Activated CD4-positive, alpha-beta memory T cell treated with anti-CD3 and anti-CD28 coated beads, Interleukin-2, amount 10 ng/mL, durations not matched to agents 7 days and 5 days (primary cell): ENCODE measurements around the gene OR2T10. TPM values are rescaled to one million over a fixed set of nuclear protein-coding genes. Genes with fewer than 3 reads are reported as not detected.

Source experiments
- CTCF ChIA-PET: fragments of 350-600 bp; sonication (Branson Sonifier 250); formaldehyde crosslinking; loops from one replicate; lab custom pipeline; 2021; ENCODE audit warnings: antibody characterized with exemption, inconsistent platforms; lab: Charles Lee
- POLR2A ChIA-PET: fragments of 350-600 bp; sonication (Branson Sonifier 250); formaldehyde crosslinking; loops from one replicate; lab custom pipeline; 2021; ENCODE audit warnings: antibody characterized with exemption; lab: Charles Lee
- DNase-seq: peaks from one replicate; pipeline ENCODE4 v3.0.0-alpha.2; 2020
- H3K27ac Mint-ChIP-seq: one replicate; pipeline ENCODE4 v1.8.0; 2021; ENCODE audit warnings: mild to moderate bottlenecking, mixed read lengths
- H3K27me3 Mint-ChIP-seq: one replicate; pipeline ENCODE4 v1.8.0; 2021; ENCODE audit warnings: mixed read lengths
- H3K36me3 Mint-ChIP-seq: one replicate; pipeline ENCODE4 v1.8.0; 2021; ENCODE audit warnings: low read depth, mixed read lengths
- H3K4me1 Mint-ChIP-seq: one replicate; pipeline ENCODE4 v1.8.0; 2021; ENCODE audit warnings: mixed read lengths
- H3K4me3 Mint-ChIP-seq: one replicate; pipeline ENCODE4 v1.8.0; 2021; ENCODE audit warnings: mild to moderate bottlenecking, mixed read lengths
- H3K9me3 Mint-ChIP-seq: one replicate; pipeline ENCODE4 v1.8.0; 2021; ENCODE audit warnings: mixed read lengths
- total RNA-seq, 2 experiments: library from RNA; stranded (reverse); gene quantifications; one replicate each; pipeline ENCODE4 v1.2.3, GENCODE V29; 2021

Gene OR2T10
- total RNA-seq, 2 experiments from 2014 or later = not detected

DNA sequence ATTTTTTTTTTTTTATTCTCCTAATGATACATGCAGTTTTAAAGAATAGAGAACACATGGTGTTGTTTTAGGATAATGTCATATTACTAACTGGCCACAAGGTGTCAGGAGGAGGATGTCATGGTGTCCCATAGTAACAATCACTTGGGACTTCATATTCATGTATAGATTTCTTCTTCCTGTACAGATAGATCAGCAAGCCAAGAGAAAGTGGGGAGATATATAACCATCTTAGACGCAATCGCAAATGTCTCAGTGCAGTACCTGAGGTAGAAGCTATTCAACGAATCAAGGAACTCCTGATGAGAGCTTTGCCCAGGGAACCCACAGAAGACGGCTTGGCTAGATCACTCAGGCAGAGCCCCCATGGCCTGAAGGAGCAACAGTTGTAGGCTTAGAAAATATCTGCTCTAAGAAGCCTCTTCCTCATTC is 25.1 kb upstream of the OR2T10 start:
- ChIA-PET POLR2A (no interaction called here), CTCF (interaction anchor here (1.4 to 4.1 kb wide), 3 partner anchors 9 to 184 kb away, joined by 3 to 16 read pairs (median 7); no protein-coding TSS in a partner anchor)
- no peak for DNase-seq
- no peaks in the 10 kb centered on the region for H3K4me1 Mint-ChIP-seq
- no peak overlapping the region for H3K27ac Mint-ChIP-seq
- peaks cover 2% of the 10 kb centered on the region for H3K27me3 Mint-ChIP-seq
- H3K9me3 Mint-ChIP-seq = no peaks in the 10 kb centered on the region
- H3K36me3 Mint-ChIP-seq = no peaks in the 10 kb centered on the region
- H3K4me3 Mint-ChIP-seq = no peak overlapping the region

DNA sequence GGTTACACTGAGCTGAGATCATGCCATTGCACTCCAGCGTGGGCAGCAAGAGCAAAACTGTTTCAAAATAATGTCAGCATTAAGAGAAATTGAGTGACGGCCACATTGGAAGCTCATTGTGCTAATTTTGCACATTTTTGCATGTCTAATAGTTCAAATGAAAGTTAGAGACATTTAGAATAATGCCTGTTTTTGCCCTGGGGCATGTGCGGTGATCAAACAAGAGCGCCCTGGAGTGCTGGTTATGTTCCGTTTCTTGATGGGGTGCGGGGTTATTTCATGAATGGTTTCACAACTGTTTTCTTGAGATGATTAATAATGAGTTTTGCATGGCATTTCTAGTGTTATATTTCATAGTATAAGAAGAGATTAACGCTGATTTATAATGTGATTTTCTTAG is 24.3 kb upstream of the OR2T10 start:
- no peaks in the 10 kb centered on the region for H3K9me3 Mint-ChIP-seq
- DNase-seq = no peak
- ChIA-PET POLR2A (no interaction called here), CTCF (interaction anchor here (0.9 to 4.1 kb wide), 3 partner anchors 14 to 217 kb away, joined by 4 to 16 read pairs (median 4); no protein-coding TSS in a partner anchor)
- H3K27ac Mint-ChIP-seq = no peak overlapping the region
- H3K4me3 Mint-ChIP-seq = no peak overlapping the region
- peaks cover 2% of the 10 kb centered on the region for H3K27me3 Mint-ChIP-seq
- H3K36me3 Mint-ChIP-seq = no peaks in the 10 kb centered on the region
- no peaks in the 10 kb centered on the region for H3K4me1 Mint-ChIP-seq

DNA sequence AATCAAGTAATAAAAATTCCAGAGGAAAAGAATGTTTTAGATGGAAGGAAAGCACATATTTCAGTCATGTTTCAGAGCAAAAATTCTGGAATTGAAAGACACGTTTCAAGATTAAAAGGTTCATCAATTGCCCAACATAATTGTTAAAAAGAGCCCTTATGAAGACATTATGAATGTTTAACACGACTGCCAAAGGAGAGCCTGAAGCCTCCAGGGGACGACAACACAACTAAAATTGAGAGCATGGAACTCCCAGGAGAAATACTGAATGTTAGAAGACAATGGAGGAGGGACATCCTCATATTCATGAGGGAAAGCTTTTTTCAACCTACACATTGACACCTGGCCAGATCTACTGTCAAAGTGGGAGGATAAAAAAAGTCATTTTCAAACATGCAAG is 21.4 kb upstream of the OR2T10 start:
- CTCF ChIA-PET = no interaction called here
- Mint-ChIP-seq H3K4me1 (no peaks in the 10 kb centered on the region), H3K4me3 (no peak overlapping the region), H3K27ac (no peak overlapping the region), H3K27me3 (peaks cover 2% of the 10 kb centered on the region), H3K9me3 (no peaks in the 10 kb centered on the region), H3K36me3 (no peaks in the 10 kb centered on the region)
- POLR2A ChIA-PET = no interaction called here
- DNase-seq = peak; percentile 53

- CTCF ChIA-PET = no interaction called here
- DNase-seq = no peak
- Mint-ChIP-seq H3K27me3 (peaks cover 2% of the 10 kb centered on the region), H3K9me3 (no peaks in the 10 kb centered on the region), H3K4me3 (no peak overlapping the region), H3K4me1 (peaks cover 2% of the 10 kb centered on the region), H3K36me3 (no peaks in the 10 kb centered on the region), H3K27ac (no peak overlapping the region)
- POLR2A ChIA-PET = no interaction called here
These were observed 20.6 kb upstream of the OR2T10 start for GRCh38 chr1:248618119-248618518.

DNA sequence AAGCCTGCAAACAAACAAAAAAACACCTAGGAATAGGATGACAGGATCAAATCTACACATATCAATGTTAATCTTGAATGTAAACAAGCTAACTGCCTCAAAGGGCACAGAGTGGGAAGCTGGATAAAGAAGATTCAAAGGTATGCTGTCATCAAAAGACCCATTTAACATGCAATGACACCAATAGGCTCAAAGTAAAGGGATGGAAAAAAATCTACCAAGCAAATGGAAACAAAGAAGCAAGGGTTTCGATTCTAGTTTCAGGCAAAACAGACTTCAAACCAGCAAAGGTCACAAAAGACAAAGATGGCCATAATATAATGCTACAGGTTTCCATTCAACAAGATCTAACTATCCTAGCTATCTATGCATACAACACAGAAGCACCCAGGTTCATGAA is 16.2 kb upstream of the OR2T10 start:
- H3K27ac Mint-ChIP-seq = no peak overlapping the region
- no peak overlapping the region for H3K4me3 Mint-ChIP-seq
- H3K4me1 Mint-ChIP-seq = peaks cover 4% of the 10 kb centered on the region
- no peak for DNase-seq
- H3K27me3 Mint-ChIP-seq = no peaks in the 10 kb centered on the region
- no peaks in the 10 kb centered on the region for H3K36me3 Mint-ChIP-seq
- H3K9me3 Mint-ChIP-seq = no peaks in the 10 kb centered on the region
- POLR2A ChIA-PET = interaction anchor here (0.7 kb wide), 1 partner anchor 143 kb away, joined by 3 read pairs; no protein-coding TSS in a partner anchor
- CTCF ChIA-PET = interaction anchor here (1.4 kb wide), 1 partner anchor 9 kb away, joined by 7 read pairs; no protein-coding TSS in a partner anchor

DNA sequence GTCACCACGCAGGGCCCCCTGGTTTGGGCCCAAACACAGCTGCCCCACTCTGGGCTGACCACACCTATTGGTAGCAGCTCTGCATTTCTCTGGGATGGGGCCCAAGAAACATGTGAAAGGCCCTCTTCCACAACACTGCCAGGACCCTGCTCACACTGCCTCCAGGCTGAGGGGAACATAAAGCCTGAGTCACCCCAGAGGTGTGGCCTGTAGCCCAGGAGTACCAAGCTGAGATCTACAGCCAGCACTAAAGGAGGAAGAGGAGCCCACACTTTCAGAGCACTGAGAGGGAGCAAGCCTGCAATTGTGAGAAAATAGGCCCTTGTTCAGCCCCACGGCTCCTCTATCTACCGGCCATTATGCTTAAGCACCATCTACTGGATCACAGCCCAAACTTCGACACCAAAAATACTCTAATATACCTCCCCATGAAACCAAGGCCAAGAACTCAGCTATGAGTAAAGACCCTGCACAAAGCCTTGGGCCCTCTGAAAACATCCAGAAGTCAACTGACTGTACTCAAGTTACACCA is 14.4 kb upstream of the OR2T10 start:
- no peak overlapping the region for H3K27ac Mint-ChIP-seq
- POLR2A ChIA-PET = no interaction called here

GRCh38 chr1:248610301-248610700 is 12.8 kb upstream of the OR2T10 start:
- Mint-ChIP-seq H3K4me1 (peaks cover 5% of the 10 kb centered on the region), H3K27ac (no peak overlapping the region), H3K27me3 (no peaks in the 10 kb centered on the region), H3K9me3 (no peaks in the 10 kb centered on the region), H3K4me3 (no peak overlapping the region), H3K36me3 (no peaks in the 10 kb centered on the region)
- DNase-seq = no peak
- CTCF ChIA-PET = interaction anchor here (1.2 kb wide), 1 partner anchor 10 kb away, joined by 3 read pairs; no protein-coding TSS in a partner anchor
- POLR2A ChIA-PET = no interaction called here

More for the DNA sequence above, 14.4 kb upstream of the OR2T10 start:
- H3K4me3 Mint-ChIP-seq = no peak overlapping the region
- no peak for DNase-seq
- H3K27me3 Mint-ChIP-seq = no peaks in the 10 kb centered on the region
- peaks cover 4% of the 10 kb centered on the region for H3K4me1 Mint-ChIP-seq
- CTCF ChIA-PET = interaction anchor here (0.8 kb wide), 1 partner anchor 11 kb away, joined by 3 read pairs; no protein-coding TSS in a partner anchor
- no peaks in the 10 kb centered on the region for H3K9me3 Mint-ChIP-seq
- no peaks in the 10 kb centered on the region for H3K36me3 Mint-ChIP-seq

- ChIA-PET CTCF (no interaction called here), POLR2A (no interaction called here)
- Mint-ChIP-seq H3K9me3 (no peaks in the 10 kb centered on the region), H3K4me1 (peaks cover 7% of the 10 kb centered on the region), H3K27me3 (no peaks in the 10 kb centered on the region), H3K36me3 (no peaks in the 10 kb centered on the region), H3K27ac (no peak overlapping the region), H3K4me3 (no peak overlapping the region)
- DNase-seq = no peak
These were observed 1.9 kb upstream of the OR2T10 start for GRCh38 chr1:248599396-248599795.

DNA sequence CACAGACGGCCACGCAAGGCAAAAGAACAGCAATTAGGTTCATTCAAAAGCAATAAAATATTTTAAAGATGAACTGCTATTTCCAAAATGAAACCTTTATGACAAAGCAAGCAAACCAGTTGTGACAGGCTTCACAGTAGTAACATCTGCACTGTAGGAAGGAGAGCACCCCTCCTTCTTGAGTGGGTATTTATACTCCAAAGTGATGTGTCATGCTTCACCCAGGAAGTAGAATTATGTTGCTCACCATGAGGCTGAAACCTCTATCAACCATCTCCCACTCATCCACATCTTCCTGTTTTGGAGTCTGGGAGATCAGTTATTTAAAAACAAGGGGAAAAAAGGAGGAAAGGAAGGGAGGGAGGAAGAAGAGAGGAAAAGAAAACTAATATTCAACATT is 885 bp downstream of the OR2T10 start:
- CTCF ChIA-PET = no interaction called here
- no peak for DNase-seq
- no peak overlapping the region for H3K4me3 Mint-ChIP-seq
- no peaks in the 10 kb centered on the region for H3K9me3 Mint-ChIP-seq
- POLR2A ChIA-PET = no interaction called here
- no peaks in the 10 kb centered on the region for H3K36me3 Mint-ChIP-seq
- H3K27me3 Mint-ChIP-seq = no peaks in the 10 kb centered on the region
- peaks cover 5% of the 10 kb centered on the region for H3K4me1 Mint-ChIP-seq
- H3K27ac Mint-ChIP-seq = no peak overlapping the region

- Mint-ChIP-seq H3K36me3 (no peaks in the 10 kb centered on the region), H3K27me3 (no peaks in the 10 kb centered on the region), H3K27ac (no peak overlapping the region), H3K4me3 (no peak overlapping the region), H3K4me1 (peaks cover 5% of the 10 kb centered on the region), H3K9me3 (no peaks in the 10 kb centered on the region)
- CTCF ChIA-PET = no interaction called here
- no peak for DNase-seq
- POLR2A ChIA-PET = no interaction called here
These were observed 4.3 kb downstream of the OR2T10 start for GRCh38 chr1:248593226-248593625.

- Mint-ChIP-seq H3K9me3 (no peaks in the 10 kb centered on the region), H3K4me1 (peaks cover 5% of the 10 kb centered on the region), H3K27ac (no peak overlapping the region), H3K36me3 (no peaks in the 10 kb centered on the region), H3K27me3 (no peaks in the 10 kb centered on the region), H3K4me3 (no peak overlapping the region)
- POLR2A ChIA-PET = no interaction called here
- CTCF ChIA-PET = no interaction called here
- no peak for DNase-seq
These were observed 4.8 kb downstream of the OR2T10 start for GRCh38 chr1:248592655-248593054.

DNA sequence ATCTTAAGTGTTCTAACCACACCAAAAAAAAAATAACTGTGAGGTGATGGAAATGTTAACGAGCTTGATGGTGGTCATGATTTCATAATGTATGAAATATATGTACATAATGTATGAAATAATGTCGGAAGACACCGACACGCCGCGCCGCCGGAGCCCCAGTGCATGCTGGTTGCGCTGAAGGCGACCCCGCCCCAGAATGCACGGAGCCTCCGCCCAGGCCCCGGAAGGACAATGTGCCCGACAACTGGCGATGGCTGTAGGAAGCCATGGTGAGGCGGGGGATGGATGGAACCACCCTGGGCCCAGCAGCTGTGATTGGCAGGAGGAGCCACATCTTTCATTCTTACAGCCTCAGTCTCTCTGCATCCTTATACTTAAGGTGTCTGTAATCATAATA is 7.4 kb downstream of the OR2T10 start:
- Mint-ChIP-seq H3K36me3 (no peaks in the 10 kb centered on the region), H3K27me3 (no peaks in the 10 kb centered on the region), H3K4me3 (no peak overlapping the region), H3K4me1 (peaks cover 10% of the 10 kb centered on the region), H3K9me3 (no peaks in the 10 kb centered on the region), H3K27ac (no peak overlapping the region)
- POLR2A ChIA-PET = no interaction called here
- CTCF ChIA-PET = no interaction called here
- DNase-seq = no peak

- ChIA-PET POLR2A (no interaction called here), CTCF (no interaction called here)
- H3K36me3 Mint-ChIP-seq = peaks cover 3% of the 10 kb centered on the region
- no peaks in the 10 kb centered on the region for H3K27me3 Mint-ChIP-seq
- no peak for DNase-seq
- no peaks in the 10 kb centered on the region for H3K9me3 Mint-ChIP-seq
- no peak overlapping the region for H3K4me3 Mint-ChIP-seq
- no peak overlapping the region for H3K27ac Mint-ChIP-seq
- H3K4me1 Mint-ChIP-seq = peaks cover 17% of the 10 kb centered on the region
These were observed 8.2 kb downstream of the OR2T10 start for GRCh38 chr1:248589334-248589733.

DNA sequence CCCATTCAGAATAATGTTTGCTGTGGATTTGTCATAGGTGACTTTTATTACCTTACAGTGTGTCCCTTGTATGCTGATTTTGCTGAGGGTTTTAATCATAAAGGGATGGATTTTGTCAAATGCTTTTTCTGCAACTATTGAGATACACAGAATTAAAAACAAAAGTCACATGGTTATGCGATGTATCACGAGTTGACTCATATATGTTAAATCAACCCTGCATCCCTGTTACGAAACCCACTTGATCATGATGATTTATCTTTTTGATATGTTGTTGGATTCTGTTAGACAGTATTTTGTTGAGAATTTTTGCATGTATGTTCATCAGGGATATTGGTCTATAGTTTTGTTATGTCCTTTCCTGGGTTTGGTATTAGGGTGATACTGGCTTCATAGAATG is 12.2 kb downstream of the OR2T10 start:
- POLR2A ChIA-PET = no interaction called here
- H3K4me1 Mint-ChIP-seq = peaks cover 19% of the 10 kb centered on the region
- no peak overlapping the region for H3K4me3 Mint-ChIP-seq
- H3K27ac Mint-ChIP-seq = peak overlapping the region; percentile 45
- H3K9me3 Mint-ChIP-seq = no peaks in the 10 kb centered on the region
- H3K27me3 Mint-ChIP-seq = no peaks in the 10 kb centered on the region
- DNase-seq = no peak
- CTCF ChIA-PET = no interaction called here
- H3K36me3 Mint-ChIP-seq = peaks cover 3% of the 10 kb centered on the region
